ENCODE measurements around the gene CAVIN2. TPM values are rescaled to one million over a fixed set of nuclear protein-coding genes. Genes with fewer than 3 reads are reported as not detected.

Gene CAVIN2
- total RNA-seq, 1 experiment from 2014 or later, result 2.3 TPM

- H2AFZ ChIP-seq, result no peak overlapping the region
- no peaks in the 10 kb centered on the region for H3K9me2 ChIP-seq (ENCODE audit: insufficient read depth)
- no peak overlapping the region for H3K4me2 ChIP-seq
- ChIA-PET CTCF (interaction anchor here (0.5 to 3.7 kb wide), 2 partner anchors 348 to 679 kb away, joined by 3 to 37 read pairs; no protein-coding TSS in a partner anchor), POLR2A (ENCODE audit: unreplicated experiment) (no interaction called here)
- H3F3A ChIP-seq (ENCODE audit: insufficient read depth, low read depth), result no peaks in the 10 kb centered on the region
- intact Hi-C loops (cut with micrococcal nuclease; ENCODE audit: unreplicated experiment), result no loop called here
- H3K4me3 ChIP-seq, result no peak overlapping the region
- no peak overlapping the region for H3K27ac ChIP-seq
- H3K79me2 ChIP-seq (ENCODE audit: low read depth), result no peaks in the 10 kb centered on the region
- H3K9me3 ChIP-seq (ENCODE audit: insufficient read depth, low read depth), result no peaks in the 10 kb centered on the region
- BruUV-seq (replicated peaks), result no TSS peak
- no peak for DNase-seq
- no peaks in the 10 kb centered on the region for H3K4me1 ChIP-seq (replicated peaks; ENCODE audit: insufficient read depth)
- H3K27me3 ChIP-seq (ENCODE audit: insufficient read depth, low read depth), result no peaks in the 10 kb centered on the region
- TF ChIP-seq EZH2 (IDR thresholded peaks at IDR 0.05; ENCODE audit: low read depth), result no peak
- no peak for TF ChIP-seq CTCF (conservative IDR thresholded peaks at IDR 0.05)
- H4K20me1 ChIP-seq (ENCODE audit: insufficient read depth), result no peaks in the 10 kb centered on the region
- no peaks in the 10 kb centered on the region for H3K36me3 ChIP-seq (ENCODE audit: low read depth)
Measured at GRCh38 chr2:191815010-191815409, 31.9 kb downstream of the CAVIN2 start.

GRCh38 chr2:191813943-191814342 lies 32.9 kb downstream of the CAVIN2 start:
- intact Hi-C loops (cut with micrococcal nuclease; ENCODE audit: unreplicated experiment), result loop anchor here (5.0 kb wide), 1 partner anchor 473 kb away; no protein-coding TSS in a partner anchor
- no peak for DNase-seq
- Histone ChIP-seq H3K4me2 (no peak overlapping the region), H3K9me2 (ENCODE audit: insufficient read depth) (no peaks in the 10 kb centered on the region), H3K79me2 (ENCODE audit: low read depth) (no peaks in the 10 kb centered on the region), H3K4me3 (no peak overlapping the region), H3K4me1 (replicated peaks; ENCODE audit: insufficient read depth) (no peaks in the 10 kb centered on the region), H3K27ac (no peak overlapping the region), H3K9me3 (ENCODE audit: insufficient read depth, low read depth) (no peaks in the 10 kb centered on the region), H3K36me3 (ENCODE audit: low read depth) (no peaks in the 10 kb centered on the region), H3K27me3 (ENCODE audit: insufficient read depth, low read depth) (no peaks in the 10 kb centered on the region), H2AFZ (no peak overlapping the region), H3F3A (ENCODE audit: insufficient read depth, low read depth) (no peaks in the 10 kb centered on the region), H4K20me1 (ENCODE audit: insufficient read depth) (no peaks in the 10 kb centered on the region)
- ChIA-PET POLR2A (ENCODE audit: unreplicated experiment) (no interaction called here), CTCF (interaction anchor here (3.7 kb wide), 1 partner anchor 349 kb away, joined by 37 read pairs; no protein-coding TSS in a partner anchor)
- TF ChIP-seq EZH2 (IDR thresholded peaks at IDR 0.05; ENCODE audit: low read depth) (no peak), CTCF (conservative IDR thresholded peaks at IDR 0.05) (no peak)
- BruUV-seq (replicated peaks), result no TSS peak

- H3K36me3 ChIP-seq (ENCODE audit: low read depth), result no peaks in the 10 kb centered on the region
- no peaks in the 10 kb centered on the region for H3K4me1 ChIP-seq (replicated peaks; ENCODE audit: insufficient read depth)
- ChIA-PET POLR2A (ENCODE audit: unreplicated experiment) (interaction anchor here (0.7 kb wide), 2 partner anchors 245 to 267 kb away, joined by 3 read pairs; no protein-coding TSS in a partner anchor), CTCF (interaction anchor here (0.6 to 3.7 kb wide), 3 partner anchors 95 to 351 kb away, joined by 3 to 37 read pairs (median 4); no protein-coding TSS in a partner anchor)
- H3K9me2 ChIP-seq (ENCODE audit: insufficient read depth), result no peaks in the 10 kb centered on the region
- no peaks in the 10 kb centered on the region for H3F3A ChIP-seq (ENCODE audit: insufficient read depth, low read depth)
- no peak overlapping the region for H3K27ac ChIP-seq
- H2AFZ ChIP-seq, result no peak overlapping the region
- no peak for TF ChIP-seq EZH2 (IDR thresholded peaks at IDR 0.05; ENCODE audit: low read depth)
- TF ChIP-seq CTCF (conservative IDR thresholded peaks at IDR 0.05), result peak; percentile 80
- H3K79me2 ChIP-seq (ENCODE audit: low read depth), result no peaks in the 10 kb centered on the region
- intact Hi-C loops (cut with micrococcal nuclease; ENCODE audit: unreplicated experiment), result loop anchor here (1.0 to 5.0 kb wide), 2 partner anchors 350 to 475 kb away; no protein-coding TSS in a partner anchor
- H3K4me3 ChIP-seq, result no peak overlapping the region
- H3K9me3 ChIP-seq (ENCODE audit: insufficient read depth, low read depth), result no peaks in the 10 kb centered on the region
- peak; percentile 39 to 43 for DNase-seq
- no peaks in the 10 kb centered on the region for H3K27me3 ChIP-seq (ENCODE audit: insufficient read depth, low read depth)
- H3K4me2 ChIP-seq, result no peak overlapping the region
- no peaks in the 10 kb centered on the region for H4K20me1 ChIP-seq (ENCODE audit: insufficient read depth)
- BruUV-seq (replicated peaks), result no TSS peak
Measured at GRCh38 chr2:191811807-191812602, 34.9 kb downstream of the CAVIN2 start.

All from PC-9 (cell line).